GM04503 (cell line): Measurements from ENCODE around the gene LMF1.
"Not testable (repeated sequence)": the region's sequence is repeated elsewhere in the genome, so short reads cannot be mapped to it uniquely, and the experiment has no call there.

Experiments
- DNase-seq: peaks from one replicate; pipeline ENCODE4 v3.0.0-alpha.2; 2012; ENCODE audit warnings: low read depth

Gene LMF1

DNA sequence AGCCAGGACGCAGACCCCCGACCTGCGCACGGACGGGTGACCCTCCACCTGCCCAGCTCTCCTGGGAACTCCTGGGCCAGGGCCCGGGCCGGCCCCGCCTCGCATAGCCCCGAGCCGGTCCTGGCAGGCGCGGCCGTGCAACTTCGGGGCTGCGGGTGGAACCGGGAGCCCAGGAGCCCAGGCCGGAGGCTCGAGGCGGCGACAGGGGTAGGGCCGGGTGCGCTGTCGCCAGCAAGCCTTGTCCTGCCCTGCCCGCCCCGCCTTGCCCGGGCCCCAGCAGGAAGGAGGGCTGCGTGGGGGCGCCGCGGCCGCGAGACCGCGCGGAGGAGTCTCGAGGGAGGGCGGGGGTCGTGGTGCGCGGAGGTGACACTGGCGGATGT, 408 bp downstream of the LMF1 start:
- no peak for DNase-seq

DNA sequence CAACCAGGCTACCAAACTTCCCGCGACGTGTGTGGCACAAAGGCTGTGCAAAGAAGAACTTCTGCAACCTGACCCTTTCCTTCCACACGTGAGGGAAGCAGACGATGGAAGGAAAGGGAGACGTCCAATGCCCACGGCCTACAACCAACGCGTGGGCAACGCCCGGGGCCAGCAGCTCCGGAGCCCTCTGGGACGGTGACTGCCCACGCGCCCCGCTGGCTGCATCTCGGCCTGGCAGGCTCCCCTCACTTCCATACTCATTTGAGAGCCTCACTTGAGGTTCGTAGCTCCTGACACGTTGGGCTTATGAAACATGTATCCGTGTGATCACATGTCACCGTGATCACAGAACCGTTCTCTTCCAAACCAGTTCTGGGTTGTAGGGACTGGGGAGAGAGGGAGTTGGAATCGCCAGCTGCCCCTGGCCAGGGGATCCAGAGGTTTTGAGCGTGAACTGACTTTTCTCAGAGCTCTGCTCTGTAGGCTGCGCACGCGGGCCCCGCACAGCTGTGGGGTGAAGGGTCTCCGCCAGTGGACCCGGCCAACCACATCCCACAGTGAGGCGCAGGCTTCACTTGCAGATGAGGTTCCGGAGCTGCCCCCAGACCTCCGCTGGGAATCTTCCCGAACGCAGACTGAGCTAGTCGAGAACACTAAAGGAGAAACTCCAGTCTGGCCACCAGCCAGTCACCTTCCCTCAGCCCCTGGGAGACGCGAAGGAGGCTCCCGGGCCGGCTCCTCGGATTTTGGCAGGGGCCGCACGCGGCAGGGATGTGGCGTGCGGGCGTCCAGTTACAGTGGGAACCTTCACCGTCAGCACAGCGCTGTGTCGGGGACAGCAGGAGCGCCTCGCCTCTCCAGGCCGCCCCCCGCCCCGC, 1.0 kb downstream of the LMF1 start:
- no peak for DNase-seq

DNA sequence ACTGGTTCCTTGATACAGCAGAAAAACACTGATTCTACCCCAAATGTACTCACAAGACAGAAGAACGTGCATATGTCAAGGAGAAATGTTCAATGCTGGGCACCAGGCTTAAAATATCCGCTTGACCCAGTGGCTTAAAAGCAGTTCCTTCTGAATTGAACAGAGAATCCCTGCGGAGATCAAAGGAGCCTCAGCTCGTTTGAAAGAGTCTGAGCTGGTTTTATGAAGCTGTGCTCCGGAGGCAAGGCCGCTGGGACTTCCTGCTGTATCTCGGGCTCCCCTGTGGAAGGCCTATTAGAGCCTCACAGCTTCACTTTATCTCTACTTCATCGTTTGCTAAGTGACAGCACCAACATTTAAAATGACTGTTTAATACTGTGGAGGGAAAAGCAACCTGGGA, 2.2 kb downstream of the LMF1 start:
- DNase-seq = no peak

- DNase-seq = no peak
Measured at GRCh38 chr16:967546-968295, 3.1 kb downstream of the LMF1 start.

DNA sequence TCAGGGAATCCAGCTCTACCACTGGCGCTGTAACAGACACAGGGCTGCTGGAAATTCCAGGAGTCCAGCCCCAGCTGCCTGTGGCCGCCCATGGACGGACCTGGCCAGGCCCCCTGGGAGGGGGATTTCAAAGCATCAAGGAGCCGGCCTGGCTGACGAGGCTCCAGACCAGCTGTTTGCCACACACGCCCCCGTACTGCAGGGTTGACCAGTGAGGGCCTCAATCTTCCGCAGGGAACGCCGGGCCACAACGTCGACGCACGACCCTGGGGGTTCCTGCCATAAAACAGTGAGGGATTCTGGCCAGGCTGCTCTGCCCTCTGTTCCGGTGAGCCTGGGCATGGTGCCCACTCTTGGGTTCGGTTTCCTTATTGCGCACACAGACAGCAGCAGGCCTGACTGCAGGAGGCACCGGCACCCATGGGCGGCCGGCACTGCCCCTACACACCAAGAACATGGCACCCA, 3.7 kb downstream of the LMF1 start:
- DNase-seq = no peak

- no peak for DNase-seq
Measured at GRCh38 chr16:966505-966904, 4.3 kb downstream of the LMF1 start.

GRCh38 chr16:966035-966434, 4.7 kb downstream of the LMF1 start:
- no peak for DNase-seq

GRCh38 chr16:965487-965886, 5.3 kb downstream of the LMF1 start:
- DNase-seq = no peak

- no peak for DNase-seq
Measured at GRCh38 chr16:965036-965395, 5.8 kb downstream of the LMF1 start.

- DNase-seq = no peak
Measured at GRCh38 chr16:964356-965035, 6.3 kb downstream of the LMF1 start.

DNA sequence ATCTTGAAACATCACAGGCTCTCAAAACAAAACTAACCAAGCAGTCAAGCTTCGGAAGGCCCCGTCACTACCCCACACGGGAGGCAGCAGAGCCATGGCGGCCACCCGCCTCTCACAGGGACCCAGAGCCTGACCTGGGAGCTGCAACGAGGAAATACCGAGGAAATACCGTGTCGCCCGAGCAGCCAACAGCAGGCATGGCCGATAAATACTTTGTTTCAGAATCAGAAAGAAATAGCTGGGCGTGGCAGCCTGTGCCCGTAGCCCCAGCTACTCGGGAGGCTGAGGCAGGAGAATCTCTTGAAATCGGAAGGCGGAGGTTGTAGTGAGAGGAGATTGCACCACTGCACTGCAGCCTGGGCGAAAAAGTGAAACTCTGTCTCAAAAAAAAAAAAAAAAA, 6.9 kb downstream of the LMF1 start:
- DNase-seq = no peak

- DNase-seq = no peak
Measured at GRCh38 chr16:962901-963814, 7.6 kb downstream of the LMF1 start.

DNA sequence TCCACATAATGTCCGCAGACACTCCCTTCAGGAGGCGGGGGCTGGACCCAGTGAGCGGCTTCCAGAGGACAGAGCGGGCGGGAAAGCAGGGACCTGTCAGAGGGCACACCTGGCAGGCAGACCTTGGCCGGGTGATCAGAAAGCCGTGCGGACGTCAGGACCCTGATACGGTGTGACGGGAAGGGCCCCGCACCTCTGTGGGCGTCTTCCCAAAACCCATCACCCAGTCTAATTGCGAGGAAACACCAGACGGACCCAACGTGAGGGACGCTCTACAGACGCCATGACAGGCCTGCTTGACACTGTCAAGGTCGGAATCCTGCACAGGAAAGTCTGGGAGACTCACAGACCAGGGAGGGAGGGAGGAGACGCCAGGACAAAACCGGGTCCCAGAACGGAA, 8.4 kb downstream of the LMF1 start:
- no peak for DNase-seq

GRCh38 chr16:959232-960040, 11.3 kb downstream of the LMF1 start:
- DNase-seq = no peak

DNA sequence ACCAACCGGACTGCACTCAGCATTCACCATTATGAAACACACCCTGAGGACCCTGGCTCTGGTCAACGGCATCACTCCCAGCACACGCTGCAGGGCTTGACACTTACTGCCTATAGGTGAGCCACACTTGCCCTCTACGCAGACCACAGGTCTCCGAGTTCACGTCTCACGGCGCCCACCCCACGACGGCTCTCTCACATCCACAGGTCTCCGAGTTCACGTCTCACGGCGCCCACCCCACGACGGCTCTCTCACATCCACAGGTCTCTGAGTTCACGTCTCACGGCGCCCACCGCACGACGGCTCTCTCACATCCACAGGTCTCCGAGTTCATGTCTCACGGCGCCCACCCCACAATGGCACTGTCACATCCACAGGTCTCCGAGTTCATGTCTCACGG, 15.0 kb downstream of the LMF1 start:
- not testable (repeated sequence) for DNase-seq

- not testable (repeated sequence) for DNase-seq
Measured at GRCh38 chr16:953818-954217, 17.0 kb downstream of the LMF1 start.

DNA sequence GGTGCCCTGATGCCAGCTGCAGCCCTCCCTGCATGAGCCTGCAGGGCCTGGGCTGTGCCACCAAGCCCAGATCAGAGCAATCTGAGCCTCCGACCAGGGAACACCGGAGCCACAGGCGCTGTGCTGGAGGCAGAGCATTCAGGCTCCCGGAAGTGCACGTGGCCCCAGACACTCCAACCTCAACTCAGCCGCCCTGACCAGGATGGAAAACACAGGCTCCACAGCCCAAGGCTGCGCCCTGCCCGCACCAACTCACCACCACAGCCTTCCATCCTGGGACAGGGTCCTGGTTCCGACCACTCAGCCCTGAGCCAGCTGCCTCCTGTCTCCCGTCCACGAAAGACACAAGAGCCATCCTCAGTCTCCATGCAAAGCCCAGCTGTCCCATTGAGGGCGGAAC, 18.5 kb downstream of the LMF1 start:
- DNase-seq = no peak

DNA sequence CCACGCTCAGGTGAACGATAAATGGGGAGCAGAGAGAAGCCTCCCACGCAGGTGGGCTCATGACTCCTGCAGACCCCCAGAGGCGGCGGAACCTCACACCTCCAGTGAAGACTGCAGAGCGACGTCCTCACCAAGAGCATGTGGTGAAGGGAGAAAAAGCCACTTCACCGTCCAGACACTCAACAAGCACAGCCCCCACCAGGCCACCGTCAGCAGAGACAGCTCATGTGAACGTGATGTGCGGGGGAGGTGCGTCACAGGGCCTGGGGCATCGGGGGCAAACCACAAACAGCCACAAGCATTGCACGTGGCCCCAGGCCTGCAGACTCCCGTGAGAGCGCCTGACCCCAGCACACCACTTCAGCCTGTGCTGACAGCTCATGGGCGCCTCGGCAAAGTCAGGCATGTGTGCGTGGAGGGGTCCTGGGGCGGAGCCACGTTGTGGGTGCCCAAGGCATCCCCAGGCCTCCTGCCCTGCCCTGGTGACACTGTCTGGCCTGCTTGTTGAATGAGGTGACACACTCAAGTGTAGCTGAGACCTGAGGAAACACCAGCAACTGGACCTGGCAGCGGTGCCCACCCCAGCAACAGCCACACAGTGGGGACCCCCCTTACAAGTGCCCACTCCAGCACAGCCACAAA, 19.0 kb downstream of the LMF1 start:
- no peak for DNase-seq

DNA sequence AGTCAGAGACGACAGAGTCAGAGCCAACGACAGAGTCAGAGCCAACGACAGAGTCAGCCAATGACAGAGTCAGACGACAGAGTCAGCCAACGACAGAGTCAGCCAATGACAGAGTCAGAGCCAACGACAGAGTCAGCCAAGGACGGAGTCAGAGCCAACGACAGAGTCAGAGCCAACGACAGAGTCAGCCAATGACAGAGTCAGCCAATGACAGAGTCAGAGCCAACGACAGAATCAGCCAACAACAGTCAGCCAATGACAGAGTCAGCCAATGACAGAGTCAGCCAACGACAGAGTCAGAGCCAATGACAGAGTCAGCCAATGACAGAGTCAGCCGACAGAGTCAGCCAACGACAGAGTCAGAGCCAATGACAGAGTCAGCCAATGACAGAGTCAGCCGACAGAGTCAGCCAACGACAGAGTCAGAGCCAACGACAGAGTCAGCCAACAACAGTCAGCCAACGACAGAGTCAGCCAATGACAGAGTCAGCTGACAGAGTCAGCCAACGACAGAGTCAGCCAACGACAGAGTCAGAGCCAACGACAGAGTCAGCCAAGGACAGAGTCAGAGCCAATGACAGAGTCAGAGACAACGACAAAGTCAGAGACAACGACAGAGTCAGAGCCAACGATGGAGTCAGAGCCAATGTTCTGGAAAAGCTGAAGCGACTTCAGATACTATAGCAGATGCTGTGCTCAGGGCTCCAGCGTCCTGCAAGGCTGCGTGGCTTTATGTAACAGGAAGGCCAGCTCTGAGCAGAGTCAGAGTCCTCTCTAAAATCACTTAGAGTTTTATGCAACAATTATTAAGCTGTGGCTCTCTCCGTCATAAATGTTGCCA, 19.8 kb downstream of the LMF1 start:
- not testable (repeated sequence) for DNase-seq
